Measurements from ENCODE around the gene SLC6A3.

The SLC6A3 gene

GRCh38 chr5:1419476-1420210, 25.6 kb downstream of the SLC6A3 start:
- DNase-seq (ENCODE audit: low read depth), result no peak

- DNase-seq (ENCODE audit: low read depth), result no peak
These were observed 26.3 kb downstream of the SLC6A3 start for GRCh38 chr5:1418921-1419280.

- no peak for DNase-seq (ENCODE audit: low read depth)
These were observed 26.9 kb downstream of the SLC6A3 start for GRCh38 chr5:1418238-1418920.

GRCh38 chr5:1417586-1418225, 27.5 kb downstream of the SLC6A3 start:
- DNase-seq (ENCODE audit: low read depth), result no peak

- no peak for DNase-seq (ENCODE audit: low read depth)
These were observed 28.3 kb downstream of the SLC6A3 start for GRCh38 chr5:1416856-1417469.

GRCh38 chr5:1415626-1416360, 29.4 kb downstream of the SLC6A3 start:
- no peak for DNase-seq (ENCODE audit: low read depth)

GRCh38 chr5:1415059-1415425, 30.2 kb downstream of the SLC6A3 start:
- no peak for DNase-seq (ENCODE audit: low read depth)

- no peak for DNase-seq (ENCODE audit: low read depth)
These were observed 30.8 kb downstream of the SLC6A3 start for GRCh38 chr5:1414311-1415058.

GRCh38 chr5:1413611-1414241, 31.5 kb downstream of the SLC6A3 start:
- DNase-seq (ENCODE audit: low read depth), result no peak

GRCh38 chr5:1413211-1413610, 32.0 kb downstream of the SLC6A3 start:
- DNase-seq (ENCODE audit: low read depth), result no peak

GRCh38 chr5:1412621-1413020, 32.6 kb downstream of the SLC6A3 start:
- DNase-seq (ENCODE audit: low read depth), result no peak

GRCh38 chr5:1412163-1412562, 33.1 kb downstream of the SLC6A3 start:
- no peak for DNase-seq (ENCODE audit: low read depth)

- DNase-seq (ENCODE audit: low read depth), result no peak
These were observed 34.1 kb downstream of the SLC6A3 start for GRCh38 chr5:1411099-1411498.

- DNase-seq (ENCODE audit: low read depth), result no peak
These were observed 34.9 kb downstream of the SLC6A3 start for GRCh38 chr5:1410156-1411014.

- DNase-seq (ENCODE audit: low read depth), result no peak
These were observed 35.7 kb downstream of the SLC6A3 start for GRCh38 chr5:1409381-1410110.

- no peak for DNase-seq (ENCODE audit: low read depth)
These were observed 38.3 kb downstream of the SLC6A3 start for GRCh38 chr5:1406681-1407640.

GRCh38 chr5:1405539-1406530, 39.4 kb downstream of the SLC6A3 start:
- no peak for DNase-seq (ENCODE audit: low read depth)

All from GM04504 (cell line).